Measurements from ENCODE around the gene FGF7. TPM values are rescaled to one million over a fixed set of nuclear protein-coding genes. Genes with fewer than 3 reads are reported as not detected.

Gene FGF7
- total RNA-seq, 1 donor from 2014 or later = not detected

- Mint-ChIP-seq H3K4me1 (ENCODE audit: low read depth) (peaks cover 7% of the 10 kb centered on the region), H3K9me3 (ENCODE audit: low read depth) (peaks cover 9% of the 10 kb centered on the region), H3K27me3 (no peaks in the 10 kb centered on the region), H3K27ac (no peak overlapping the region), H3K4me3 (ENCODE audit: low read depth) (no peak overlapping the region), H3K36me3 (ENCODE audit: insufficient read depth) (peaks cover 1% of the 10 kb centered on the region)
- no peak for DNase-seq (ENCODE audit: low spot score, unreplicated experiment)
- no peak for TF ChIP-seq CTCF (IDR thresholded peaks at IDR 0.05; ENCODE audit: unreplicated experiment)
Observed at GRCh38 chr15:49415149-49415548, 7.9 kb upstream of the FGF7 start.

- DNase-seq (ENCODE audit: low spot score, unreplicated experiment) = no peak
- Mint-ChIP-seq H3K4me1 (ENCODE audit: low read depth) (peaks cover 7% of the 10 kb centered on the region), H3K4me3 (ENCODE audit: low read depth) (no peak overlapping the region), H3K36me3 (ENCODE audit: insufficient read depth) (peaks cover 1% of the 10 kb centered on the region), H3K27ac (no peak overlapping the region), H3K9me3 (ENCODE audit: low read depth) (peaks cover 9% of the 10 kb centered on the region), H3K27me3 (no peaks in the 10 kb centered on the region)
- TF ChIP-seq CTCF (IDR thresholded peaks at IDR 0.05; ENCODE audit: unreplicated experiment) = no peak
Observed at GRCh38 chr15:49415638-49416037, 7.4 kb upstream of the FGF7 start.

GRCh38 chr15:49418811-49419210 lies 4.2 kb upstream of the FGF7 start:
- TF ChIP-seq CTCF (IDR thresholded peaks at IDR 0.05; ENCODE audit: unreplicated experiment) = no peak
- H3K4me1 Mint-ChIP-seq (ENCODE audit: low read depth) = peaks cover 7% of the 10 kb centered on the region
- H3K27ac Mint-ChIP-seq = no peak overlapping the region
- peaks cover 1% of the 10 kb centered on the region for H3K36me3 Mint-ChIP-seq (ENCODE audit: insufficient read depth)
- no peaks in the 10 kb centered on the region for H3K27me3 Mint-ChIP-seq
- DNase-seq (ENCODE audit: low spot score, unreplicated experiment) = no peak
- H3K9me3 Mint-ChIP-seq (ENCODE audit: low read depth) = peaks cover 9% of the 10 kb centered on the region
- H3K4me3 Mint-ChIP-seq (ENCODE audit: low read depth) = no peak overlapping the region

- Mint-ChIP-seq H3K4me1 (ENCODE audit: low read depth) (peaks cover 7% of the 10 kb centered on the region), H3K27me3 (no peaks in the 10 kb centered on the region), H3K27ac (no peak overlapping the region), H3K9me3 (ENCODE audit: low read depth) (peaks cover 4% of the 10 kb centered on the region), H3K36me3 (ENCODE audit: insufficient read depth) (no peaks in the 10 kb centered on the region), H3K4me3 (ENCODE audit: low read depth) (no peak overlapping the region)
- peak; percentile 81 for TF ChIP-seq CTCF (IDR thresholded peaks at IDR 0.05; ENCODE audit: unreplicated experiment)
- no peak for DNase-seq (ENCODE audit: low spot score, unreplicated experiment)
Observed at GRCh38 chr15:49421991-49422390, 1.1 kb upstream of the FGF7 start.

- Mint-ChIP-seq H3K4me1 (ENCODE audit: low read depth) (no peaks in the 10 kb centered on the region), H3K4me3 (ENCODE audit: low read depth) (no peak overlapping the region), H3K27ac (no peak overlapping the region), H3K9me3 (ENCODE audit: low read depth) (no peaks in the 10 kb centered on the region), H3K27me3 (no peaks in the 10 kb centered on the region), H3K36me3 (ENCODE audit: insufficient read depth) (no peaks in the 10 kb centered on the region)
- DNase-seq (ENCODE audit: low spot score, unreplicated experiment) = no peak
- TF ChIP-seq CTCF (IDR thresholded peaks at IDR 0.05; ENCODE audit: unreplicated experiment) = no peak
Observed at GRCh38 chr15:49423901-49424550, 984 bp downstream of the FGF7 start.
